Coronary artery (tissue), 2 donors: Measurements from ENCODE around the gene ZNF22.

Source experiments
- DNase-seq: peaks from one replicate; pipeline ENCODE4 v3.0.0-alpha.2; 2017; ENCODE audit warnings: low spot score
- H3K27ac ChIP-seq, 2 donors: fragments of 200-600 bp; sonication (generic); one replicate each; pipeline ENCODE4 v1.5.1; 2016 to 2019
- H3K4me3 ChIP-seq: fragments of 200-600 bp; sonication (generic); 2 replicates; pipeline ENCODE4 v1.5.1; 2016; ENCODE audit warnings: mild to moderate bottlenecking, moderate library complexity
- CTCF ChIP-seq: fragments of 200-600 bp; sonication (generic); IDR thresholded peaks from one replicate; pipeline ENCODE4 v1.5.1; 2019; ENCODE audit warnings: antibody characterized with exemption

ZNF22 gene

GRCh38 chr10:44965651-44966097 is 35.0 kb upstream of the ZNF22 start:
- Histone ChIP-seq H3K4me3 (no peak overlapping the region), H3K27ac (peak overlapping the region; percentile 28 to 92)
- TF ChIP-seq CTCF = no peak
- DNase-seq = peak; percentile 64

GRCh38 chr10:44966129-44966815 is 34.5 kb upstream of the ZNF22 start:
- no peak overlapping the region for H3K4me3 ChIP-seq
- DNase-seq = peak; percentile 49
- no peak for TF ChIP-seq CTCF
- H3K27ac ChIP-seq = peak overlapping the region; percentile 28 to 92

- no peak for TF ChIP-seq CTCF
- Histone ChIP-seq H3K4me3 (peak overlapping the region; percentile 22), H3K27ac (peak overlapping the region; percentile 34 to 92)
- no peak for DNase-seq
Measured at GRCh38 chr10:44966816-44967509, 33.8 kb upstream of the ZNF22 start.

- H3K27ac ChIP-seq = peak overlapping the region; percentile 34 to 84
- peak; percentile 75 for DNase-seq
- peak overlapping the region; percentile 3 for H3K4me3 ChIP-seq
- no peak for TF ChIP-seq CTCF
Measured at GRCh38 chr10:44967616-44968015, 33.1 kb upstream of the ZNF22 start.

GRCh38 chr10:44968091-44968490 is 32.6 kb upstream of the ZNF22 start:
- Histone ChIP-seq H3K4me3 (peak overlapping the region; percentile 3), H3K27ac (peak overlapping the region; percentile 34 to 84)
- TF ChIP-seq CTCF = no peak
- DNase-seq = peak; percentile 81

- peak overlapping the region; percentile 34 to 84 for H3K27ac ChIP-seq
- TF ChIP-seq CTCF = no peak
- H3K4me3 ChIP-seq = peak overlapping the region; percentile 3
- no peak for DNase-seq
Measured at GRCh38 chr10:44968500-44969400, 32.0 kb upstream of the ZNF22 start.
